CD1c-positive myeloid dendritic cell (primary cell): ENCODE results near the gene NHSL1.

Source experiments
- DNase-seq: peaks from one replicate; pipeline ENCODE4 v3.0.0-alpha.2; 2016; ENCODE audit errors: extremely low spot score

NHSL1 gene

GRCh38 chr6:138372711-138373463 lies 126.4 kb downstream of the NHSL1 start:
- DNase-seq: peak; percentile 3
